HepG2 (cell line): ENCODE measurements around the gene HNRNPUL1. TPM values are rescaled to one million over a fixed set of nuclear protein-coding genes. Genes with fewer than 3 reads are reported as not detected.

Source experiments
- ELF4 ChIP-seq: sonication (generic); formaldehyde crosslinking; IDR thresholded peaks from 2 replicates; pipeline ENCODE4 v1.5.0; 2020; ENCODE audit warnings: missing genetic modification reagents, mild to moderate bottlenecking, moderate library complexity, borderline replicate concordance
- HNRNPUL1 ChIP-seq: fragments of 200-400 bp; formaldehyde crosslinking; IDR thresholded peaks from 2 replicates; pipeline ENCODE4 v1.6.1; 2017; ENCODE audit warnings: low read depth, mild to moderate bottlenecking, low read length, moderate library complexity
- KMT2B ChIP-seq: IDR thresholded peaks from 2 replicates; pipeline ENCODE4 v1.6.1; 2016; ENCODE audit warnings: missing genetic modification reagents, missing compliant biosample characterization
- MED1 ChIP-seq: sonication (generic); formaldehyde crosslinking; IDR thresholded peaks from 2 replicates; pipeline ENCODE4 v1.4.0; 2020; ENCODE audit warnings: missing genetic modification reagents
- NAIF1 ChIP-seq: sonication (generic); formaldehyde crosslinking; IDR thresholded peaks from 2 replicates; pipeline ENCODE4 v1.5.0; 2020; ENCODE audit warnings: mild to moderate bottlenecking, missing genetic modification reagents, borderline replicate concordance
- PPARG ChIP-seq: conservative IDR thresholded peaks from 2 replicates; pipeline ENCODE4 v1.6.1; 2016; ENCODE audit warnings: missing biosample characterization, missing genetic modification reagents
- SP5 ChIP-seq: IDR thresholded peaks from 2 replicates; pipeline ENCODE4 v1.6.1; 2016; ENCODE audit warnings: low read depth, borderline replicate concordance
- ZBTB42 ChIP-seq: sonication (generic); formaldehyde crosslinking; IDR thresholded peaks from 2 replicates; pipeline ENCODE4 v1.5.0; 2020; ENCODE audit warnings: mild to moderate bottlenecking, missing genetic modification reagents
- ZNF562 ChIP-seq: sonication (generic); formaldehyde crosslinking; IDR thresholded peaks from 2 replicates; pipeline ENCODE4 v1.8.0; 2022; ENCODE audit warnings: missing genetic modification reagents, borderline replicate concordance
- ZNF781 ChIP-seq: sonication (generic); formaldehyde crosslinking; IDR thresholded peaks from 2 replicates; pipeline ENCODE4 v1.5.1; 2020; ENCODE audit warnings: borderline replicate concordance, mild to moderate bottlenecking, missing genetic modification reagents; ENCODE audit errors: not compliant biosample characterization
- ZSCAN21 ChIP-seq: sonication (generic); formaldehyde crosslinking; IDR thresholded peaks from 2 replicates; pipeline ENCODE4 v1.8.0; 2022; ENCODE audit warnings: mild to moderate bottlenecking, missing genetic modification reagents, moderate library complexity, borderline replicate concordance
- polyA plus RNA-seq, 8 experiments: library from polyadenylated mRNA; depleted of rRNA in 3 of 8; stranded (reverse) in 7 of 8; unstranded in 1 of 8; fragments of >200 nt; fragmentation: Illumina TruSeq in 4 of 8; extraction: Trizol in 4 of 8; gene quantifications; 2 replicates each; pipeline versions ENCODE4 v1.2.1 to v1.2.3, GENCODE V29; 2011 to 2016; ENCODE audit warnings: low read depth in 4 of 8, missing spikeins in 1 of 8, mixed read lengths in 1 of 8; ENCODE audit not compliant: insufficient read depth in 1 of 8
- total RNA-seq, 5 experiments: library from RNA; depleted of rRNA; stranded (reverse); fragments of >200 nt; fragmentation: Illumina TruSeq; extraction: Trizol; gene quantifications; 2 replicates each; pipeline ENCODE4 v1.2.3, GENCODE V29; 2016; ENCODE audit warnings: low read depth in 1 of 5
- TF ChIP-seq, protein P1 (sequence below): sonication (generic); formaldehyde crosslinking; IDR thresholded peaks from 2 replicates; pipeline ENCODE4 v1.5.0; 2020; ENCODE audit warnings: mild to moderate bottlenecking, missing genetic modification reagents, moderate library complexity
- TF ChIP-seq, protein P2 (sequence below), 2 experiments: sonication (generic) in 1 of 2; formaldehyde crosslinking in 1 of 2; IDR thresholded peaks; 2 replicates each; pipeline versions ENCODE4 v1.6.1 to v1.9.0; 2014 to 2022; ENCODE audit warnings: antibody characterized with exemption in 1 of 2, borderline replicate concordance in 1 of 2, inconsistent platforms in 1 of 2, low read depth in 1 of 2, missing genetic modification reagents in 1 of 2
- TF ChIP-seq, protein P3 (sequence below): sonication (generic); formaldehyde crosslinking; IDR thresholded peaks from 2 replicates; pipeline ENCODE4 v1.4.0; 2020; ENCODE audit warnings: low read depth, mild to moderate bottlenecking, missing genetic modification reagents
- TF ChIP-seq, protein P4 (sequence below): sonication (generic); formaldehyde crosslinking; IDR thresholded peaks from 2 replicates; pipeline ENCODE4 v1.8.0; 2022; ENCODE audit warnings: low read depth, missing genetic modification reagents

The HNRNPUL1 gene
- total and polyA plus RNA-seq, 2 of the 13 experiments (the other 11 are each of a cell fraction or from before 2014, with no cell fraction given), result 30.9 to 81.7 TPM

DNA sequence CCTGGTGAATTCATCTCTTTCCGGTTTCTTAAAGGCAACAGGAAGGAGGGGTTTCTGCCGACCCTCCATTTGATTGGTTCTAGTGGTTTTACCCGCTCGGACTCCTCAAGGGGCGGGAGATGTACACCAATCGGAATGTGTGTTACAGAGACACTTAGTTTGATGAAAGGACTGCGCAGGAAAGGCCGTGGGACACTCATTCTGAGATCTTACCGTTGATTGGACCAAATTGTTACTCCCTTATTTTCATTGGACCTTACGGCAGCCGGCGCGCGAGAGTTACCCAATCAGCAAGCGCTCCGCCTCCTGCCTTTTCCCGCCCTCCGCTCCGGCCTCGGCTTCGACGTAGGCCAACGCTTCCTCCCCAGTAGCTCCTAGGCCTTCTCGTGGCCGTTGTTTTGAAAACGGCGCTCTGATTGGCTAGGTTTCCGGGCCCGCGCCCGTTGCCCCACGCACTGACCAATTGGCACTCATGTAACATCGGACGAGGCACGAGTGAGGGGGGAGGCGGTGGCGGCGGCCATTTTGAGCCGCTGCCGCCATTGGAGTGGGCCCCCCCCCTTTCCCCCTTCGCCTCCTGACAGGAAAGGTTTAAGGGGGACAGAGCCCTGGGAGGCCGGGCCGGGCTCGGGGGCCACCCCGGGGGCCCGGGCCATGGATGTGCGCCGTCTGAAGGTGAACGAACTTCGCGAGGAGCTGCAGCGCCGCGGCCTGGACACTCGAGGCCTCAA is at the start of gene HNRNPUL1 (continued):
- TF ChIP-seq, protein P1, sequence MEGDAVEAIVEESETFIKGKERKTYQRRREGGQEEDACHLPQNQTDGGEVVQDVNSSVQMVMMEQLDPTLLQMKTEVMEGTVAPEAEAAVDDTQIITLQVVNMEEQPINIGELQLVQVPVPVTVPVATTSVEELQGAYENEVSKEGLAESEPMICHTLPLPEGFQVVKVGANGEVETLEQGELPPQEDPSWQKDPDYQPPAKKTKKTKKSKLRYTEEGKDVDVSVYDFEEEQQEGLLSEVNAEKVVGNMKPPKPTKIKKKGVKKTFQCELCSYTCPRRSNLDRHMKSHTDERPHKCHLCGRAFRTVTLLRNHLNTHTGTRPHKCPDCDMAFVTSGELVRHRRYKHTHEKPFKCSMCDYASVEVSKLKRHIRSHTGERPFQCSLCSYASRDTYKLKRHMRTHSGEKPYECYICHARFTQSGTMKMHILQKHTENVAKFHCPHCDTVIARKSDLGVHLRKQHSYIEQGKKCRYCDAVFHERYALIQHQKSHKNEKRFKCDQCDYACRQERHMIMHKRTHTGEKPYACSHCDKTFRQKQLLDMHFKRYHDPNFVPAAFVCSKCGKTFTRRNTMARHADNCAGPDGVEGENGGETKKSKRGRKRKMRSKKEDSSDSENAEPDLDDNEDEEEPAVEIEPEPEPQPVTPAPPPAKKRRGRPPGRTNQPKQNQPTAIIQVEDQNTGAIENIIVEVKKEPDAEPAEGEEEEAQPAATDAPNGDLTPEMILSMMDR, result peak; percentile 20; the same call in 1 of the 2 replicates
- TF ChIP-seq, protein P2, sequence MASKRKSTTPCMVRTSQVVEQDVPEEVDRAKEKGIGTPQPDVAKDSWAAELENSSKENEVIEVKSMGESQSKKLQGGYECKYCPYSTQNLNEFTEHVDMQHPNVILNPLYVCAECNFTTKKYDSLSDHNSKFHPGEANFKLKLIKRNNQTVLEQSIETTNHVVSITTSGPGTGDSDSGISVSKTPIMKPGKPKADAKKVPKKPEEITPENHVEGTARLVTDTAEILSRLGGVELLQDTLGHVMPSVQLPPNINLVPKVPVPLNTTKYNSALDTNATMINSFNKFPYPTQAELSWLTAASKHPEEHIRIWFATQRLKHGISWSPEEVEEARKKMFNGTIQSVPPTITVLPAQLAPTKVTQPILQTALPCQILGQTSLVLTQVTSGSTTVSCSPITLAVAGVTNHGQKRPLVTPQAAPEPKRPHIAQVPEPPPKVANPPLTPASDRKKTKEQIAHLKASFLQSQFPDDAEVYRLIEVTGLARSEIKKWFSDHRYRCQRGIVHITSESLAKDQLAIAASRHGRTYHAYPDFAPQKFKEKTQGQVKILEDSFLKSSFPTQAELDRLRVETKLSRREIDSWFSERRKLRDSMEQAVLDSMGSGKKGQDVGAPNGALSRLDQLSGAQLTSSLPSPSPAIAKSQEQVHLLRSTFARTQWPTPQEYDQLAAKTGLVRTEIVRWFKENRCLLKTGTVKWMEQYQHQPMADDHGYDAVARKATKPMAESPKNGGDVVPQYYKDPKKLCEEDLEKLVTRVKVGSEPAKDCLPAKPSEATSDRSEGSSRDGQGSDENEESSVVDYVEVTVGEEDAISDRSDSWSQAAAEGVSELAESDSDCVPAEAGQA (IDR thresholded peaks at IDR 0.05; ENCODE audit: low read depth), result peak; percentile 99
- TF ChIP-seq, protein P2 (CRISPR knock-in tag; IDR thresholded peaks at IDR 0.05; ENCODE audit: borderline replicate concordance), result no peak
- TF ChIP-seq ZBTB42 (CRISPR knock-in tag) (peak; percentile 59; the same call in 1 of the 2 replicates), ZNF562 (CRISPR knock-in tag) (no peak), ZNF781 (CRISPR knock-in tag) (peak; percentile 72), KMT2B (CRISPR knock-in tag) (peak; percentile 64; the same call in 1 of the 2 replicates), SP5 (CRISPR knock-in tag) (no peak), ZSCAN21 (no peak), ELF4 (peak; percentile 90), MED1 (CRISPR knock-in tag) (peak; percentile 2), HNRNPUL1 (peak; percentile 17; the same call in 1 of the 2 replicates), NAIF1 (CRISPR knock-in tag) (peak; percentile 89; the same call in 1 of the 2 replicates), PPARG (CRISPR knock-in tag) (0 out of 2 replicates have a peak, but pooled peaks have one; percentile 17)
- TF ChIP-seq, protein P3, sequence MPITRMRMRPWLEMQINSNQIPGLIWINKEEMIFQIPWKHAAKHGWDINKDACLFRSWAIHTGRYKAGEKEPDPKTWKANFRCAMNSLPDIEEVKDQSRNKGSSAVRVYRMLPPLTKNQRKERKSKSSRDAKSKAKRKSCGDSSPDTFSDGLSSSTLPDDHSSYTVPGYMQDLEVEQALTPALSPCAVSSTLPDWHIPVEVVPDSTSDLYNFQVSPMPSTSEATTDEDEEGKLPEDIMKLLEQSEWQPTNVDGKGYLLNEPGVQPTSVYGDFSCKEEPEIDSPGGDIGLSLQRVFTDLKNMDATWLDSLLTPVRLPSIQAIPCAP (CRISPR knock-in tag), result no peak
- TF ChIP-seq, protein P4, sequence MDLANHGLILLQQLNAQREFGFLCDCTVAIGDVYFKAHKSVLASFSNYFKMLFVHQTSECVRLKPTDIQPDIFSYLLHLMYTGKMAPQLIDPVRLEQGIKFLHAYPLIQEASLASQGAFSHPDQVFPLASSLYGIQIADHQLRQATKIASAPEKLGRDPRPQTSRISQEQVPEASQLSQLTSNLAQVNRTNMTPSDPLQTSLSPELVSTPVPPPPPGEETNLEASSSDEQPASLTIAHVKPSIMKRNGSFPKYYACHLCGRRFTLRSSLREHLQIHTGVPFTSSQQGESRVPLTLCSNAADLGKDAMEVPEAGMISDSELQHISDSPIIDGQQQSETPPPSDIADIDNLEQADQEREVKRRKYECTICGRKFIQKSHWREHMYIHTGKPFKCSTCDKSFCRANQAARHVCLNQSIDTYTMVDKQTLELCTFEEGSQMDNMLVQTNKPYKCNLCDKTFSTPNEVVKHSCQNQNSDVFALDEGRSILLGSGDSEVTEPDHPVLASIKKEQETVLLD (CRISPR knock-in tag), result peak; percentile 52; the same call in 1 of the 2 replicates
